Parathyroid adenoma (tissue), 2 donors: ENCODE results near the gene CDC42BPA.

Source experiments
- H2AFZ ChIP-seq: fragments of 300-600 bp; sonication (generic); one replicate; pipeline ENCODE4 v1.7.0; 2017; ENCODE audit warnings: antibody characterized with exemption, mild to moderate bottlenecking
- H3K27ac ChIP-seq: fragments of 300-600 bp; sonication (generic); one replicate; pipeline ENCODE4 v1.7.0; 2017
- H3K27me3 ChIP-seq: fragments of 300-600 bp; sonication (generic); one replicate; pipeline ENCODE4 v1.7.0; 2017; ENCODE audit warnings: low read length; ENCODE audit not compliant: control insufficient read depth, insufficient read depth
- H3K36me3 ChIP-seq: fragments of 300-600 bp; sonication (generic); one replicate; pipeline ENCODE4 v1.7.0; 2017; ENCODE audit warnings: low read length; ENCODE audit not compliant: control insufficient read depth, insufficient read depth
- H3K4me1 ChIP-seq: fragments of 300-600 bp; sonication (generic); one replicate; pipeline ENCODE4 v1.7.0; 2017; ENCODE audit warnings: control low read depth
- H3K4me2 ChIP-seq: fragments of 300-600 bp; sonication (generic); one replicate; pipeline ENCODE4 v1.7.0; 2017; ENCODE audit warnings: low read length
- H3K4me3 ChIP-seq: fragments of 300-600 bp; sonication (generic); one replicate; pipeline ENCODE4 v1.7.0; 2017; ENCODE audit warnings: low read depth, low read length
- H3K79me2 ChIP-seq: fragments of 300-600 bp; sonication (generic); one replicate; pipeline ENCODE4 v1.7.0; 2017; ENCODE audit warnings: control low read depth
- H3K9ac ChIP-seq: fragments of 300-600 bp; sonication (generic); one replicate; pipeline ENCODE4 v1.7.0; 2017; ENCODE audit warnings: mild to moderate bottlenecking
- H3K9me3 ChIP-seq: fragments of 300-600 bp; sonication (generic); one replicate; pipeline ENCODE4 v1.7.0; 2017; ENCODE audit warnings: low read length; ENCODE audit not compliant: control insufficient read depth
- CTCF ChIP-seq: fragments of 300-600 bp; sonication (generic); IDR thresholded peaks from one replicate; pipeline ENCODE4 v1.7.0; 2017; ENCODE audit warnings: antibody characterized with exemption, mild to moderate bottlenecking
- donor health status: primary hyperparathyroidism.

Gene CDC42BPA

GRCh38 chr1:226960944-226961765, 357.1 kb downstream of the CDC42BPA start:
- Histone ChIP-seq H3K9me3 (no peaks in the 10 kb centered on the region), H3K27me3 (no peaks in the 10 kb centered on the region), H3K4me3 (no peak overlapping the region), H3K9ac (no peak overlapping the region), H3K36me3 (no peaks in the 10 kb centered on the region), H3K79me2 (no peaks in the 10 kb centered on the region), H3K4me2 (no peak overlapping the region), H2AFZ (no peak overlapping the region), H3K27ac (no peak overlapping the region), H3K4me1 (no peaks in the 10 kb centered on the region)
- TF ChIP-seq CTCF: no peak

- Histone ChIP-seq H3K79me2 (no peaks in the 10 kb centered on the region), H3K36me3 (no peaks in the 10 kb centered on the region), H3K4me3 (no peak overlapping the region), H3K4me1 (no peaks in the 10 kb centered on the region), H2AFZ (no peak overlapping the region), H3K9ac (no peak overlapping the region), H3K27me3 (no peaks in the 10 kb centered on the region), H3K27ac (no peak overlapping the region), H3K9me3 (no peaks in the 10 kb centered on the region), H3K4me2 (no peak overlapping the region)
- TF ChIP-seq CTCF: no peak
Observed at GRCh38 chr1:226960256-226960655, 358.0 kb downstream of the CDC42BPA start.

GRCh38 chr1:226958300-226958699, 360.0 kb downstream of the CDC42BPA start:
- Histone ChIP-seq H3K4me2 (no peak overlapping the region), H2AFZ (no peak overlapping the region), H3K4me3 (no peak overlapping the region), H3K9ac (no peak overlapping the region), H3K27ac (no peak overlapping the region), H3K79me2 (peaks cover 5% of the 10 kb centered on the region), H3K4me1 (no peaks in the 10 kb centered on the region), H3K36me3 (no peaks in the 10 kb centered on the region), H3K9me3 (no peaks in the 10 kb centered on the region), H3K27me3 (no peaks in the 10 kb centered on the region)
- TF ChIP-seq CTCF: no peak

- H3K27me3 ChIP-seq: no peaks in the 10 kb centered on the region
- TF ChIP-seq CTCF: no peak
- H3K79me2 ChIP-seq: peaks cover 7% of the 10 kb centered on the region
- no peaks in the 10 kb centered on the region for H3K36me3 ChIP-seq
- no peak overlapping the region for H3K27ac ChIP-seq
- H3K9me3 ChIP-seq: no peaks in the 10 kb centered on the region
- no peak overlapping the region for H2AFZ ChIP-seq
- no peaks in the 10 kb centered on the region for H3K4me1 ChIP-seq
- H3K4me3 ChIP-seq: no peak overlapping the region
- no peak overlapping the region for H3K4me2 ChIP-seq
- no peak overlapping the region for H3K9ac ChIP-seq
Observed at GRCh38 chr1:226957714-226958113, 360.6 kb downstream of the CDC42BPA start.
